Mammary epithelial cell (primary cell): Measurements from ENCODE around the gene ENTPD2.

Experiments used
- EZH2 ChIP-seq: IDR thresholded peaks from 2 replicates; pipeline ENCODE4 v1.6.1; 2012; ENCODE audit warnings: low read length, inconsistent platforms, borderline replicate concordance
- TF ChIP-seq, protein P1 (sequence below), 2 donors: IDR thresholded peaks in 1 of 2; conservative IDR thresholded peaks in 1 of 2; 2 replicates each; pipeline ENCODE4 v1.5.1; 2011 to 2012; ENCODE audit warnings: inconsistent platforms in 2 of 2, low read length in 2 of 2, mild to moderate bottlenecking in 2 of 2, control low read depth in 1 of 2, low read depth in 1 of 2; ENCODE audit not compliant: insufficient read depth in 1 of 2; ENCODE audit errors: extremely low read depth in 1 of 2

DNA sequence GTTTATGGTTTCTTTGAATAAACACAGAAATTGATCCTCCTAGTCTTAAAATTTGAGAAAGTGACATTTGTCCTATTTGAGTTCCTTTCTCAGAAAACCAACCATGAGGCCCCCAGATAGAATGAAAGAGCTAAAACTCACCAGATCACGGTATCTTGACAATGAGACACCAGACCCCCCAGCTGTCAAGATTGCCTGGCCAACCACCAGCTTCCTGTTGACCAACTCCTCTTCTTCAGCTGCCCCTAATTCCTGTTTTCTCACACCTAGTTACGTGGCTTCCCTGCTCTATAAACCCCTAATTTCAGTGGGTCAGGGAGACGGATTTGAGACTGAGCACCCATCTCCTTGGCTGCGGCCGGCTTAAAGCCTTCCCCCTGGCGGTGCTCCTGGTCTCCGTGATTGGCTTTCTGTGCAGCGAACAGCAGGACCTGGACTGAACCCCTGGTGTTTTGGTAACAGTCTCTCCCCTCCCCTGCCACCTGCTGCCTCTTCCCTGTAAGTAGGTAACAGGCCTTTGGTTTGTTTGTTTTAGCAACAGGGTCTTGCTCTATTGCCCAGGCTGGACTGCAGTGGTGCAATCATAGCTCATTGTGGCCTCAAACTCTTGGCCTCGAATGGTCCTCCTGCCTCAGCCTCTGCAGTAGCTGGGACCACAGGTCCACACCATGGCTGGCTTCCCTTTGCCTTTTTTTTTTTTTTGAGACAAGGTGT lies 4.8 kb upstream of the ENTPD2 start:
- TF ChIP-seq, protein P1, sequence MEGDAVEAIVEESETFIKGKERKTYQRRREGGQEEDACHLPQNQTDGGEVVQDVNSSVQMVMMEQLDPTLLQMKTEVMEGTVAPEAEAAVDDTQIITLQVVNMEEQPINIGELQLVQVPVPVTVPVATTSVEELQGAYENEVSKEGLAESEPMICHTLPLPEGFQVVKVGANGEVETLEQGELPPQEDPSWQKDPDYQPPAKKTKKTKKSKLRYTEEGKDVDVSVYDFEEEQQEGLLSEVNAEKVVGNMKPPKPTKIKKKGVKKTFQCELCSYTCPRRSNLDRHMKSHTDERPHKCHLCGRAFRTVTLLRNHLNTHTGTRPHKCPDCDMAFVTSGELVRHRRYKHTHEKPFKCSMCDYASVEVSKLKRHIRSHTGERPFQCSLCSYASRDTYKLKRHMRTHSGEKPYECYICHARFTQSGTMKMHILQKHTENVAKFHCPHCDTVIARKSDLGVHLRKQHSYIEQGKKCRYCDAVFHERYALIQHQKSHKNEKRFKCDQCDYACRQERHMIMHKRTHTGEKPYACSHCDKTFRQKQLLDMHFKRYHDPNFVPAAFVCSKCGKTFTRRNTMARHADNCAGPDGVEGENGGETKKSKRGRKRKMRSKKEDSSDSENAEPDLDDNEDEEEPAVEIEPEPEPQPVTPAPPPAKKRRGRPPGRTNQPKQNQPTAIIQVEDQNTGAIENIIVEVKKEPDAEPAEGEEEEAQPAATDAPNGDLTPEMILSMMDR (conservative IDR thresholded peaks at IDR 0.05 in 1 of 2, IDR thresholded peaks at IDR 0.05 in 1 of 2; ENCODE audit: extremely low read depth in 1 of 2, insufficient read depth in 1 of 2, low read depth in 1 of 2, low read length in 2 of 2) = no peak
- no peak for TF ChIP-seq EZH2
